IPS-NIHi7 (cell line): Measurements from ENCODE around the gene FADS6.
A peak's percentile ranks its signal among the peaks of the same experiment; 100 is the strongest.
"Not testable (repeated sequence)": the region's sequence is repeated elsewhere in the genome, so short reads cannot be mapped to it uniquely, and the experiment has no call there.

Experiments
- DNase-seq: peaks from one replicate; pipeline ENCODE4 v3.0.0; 2012; ENCODE audit warnings: mixed read lengths; ENCODE audit errors: extremely low spot score

Gene FADS6

DNA sequence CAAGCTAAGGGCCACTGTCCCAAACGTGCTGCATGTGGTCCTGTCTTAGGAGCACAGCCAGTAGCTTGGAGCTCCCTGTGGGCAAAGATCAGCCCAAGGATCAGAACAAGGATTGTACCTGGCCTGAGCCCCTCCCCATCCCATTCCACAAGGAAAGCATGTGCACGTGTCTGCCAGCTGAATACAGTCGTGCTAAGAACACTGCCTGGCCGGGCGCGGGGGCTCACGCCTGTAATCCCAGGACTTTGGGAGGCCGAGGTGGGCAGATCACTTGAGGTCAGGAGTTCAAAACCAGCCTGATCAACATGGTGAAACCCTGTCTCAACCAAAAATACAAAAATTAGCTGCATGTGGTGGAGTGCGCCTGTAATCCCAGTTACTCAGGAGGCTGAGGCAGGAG, 23.4 kb downstream of the FADS6 start:
- not testable (repeated sequence) for DNase-seq

DNA sequence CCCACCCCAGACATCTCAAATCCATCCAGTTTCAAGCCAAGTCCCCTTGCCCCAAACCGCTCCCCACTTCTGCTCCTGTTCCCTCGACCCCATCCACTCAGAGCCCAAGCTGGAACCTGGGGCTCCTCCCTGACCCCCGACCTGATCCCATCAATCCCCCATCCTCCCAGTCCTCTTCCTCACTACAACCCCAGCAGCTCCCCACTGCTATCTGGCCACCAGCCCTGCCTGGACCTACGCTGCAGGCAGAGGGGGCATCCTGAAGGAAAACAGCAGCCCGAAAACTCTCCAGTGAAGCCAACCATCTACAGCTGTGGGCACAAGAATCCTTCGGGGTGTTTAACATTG, 24.6 kb downstream of the FADS6 start:
- no peak for DNase-seq

DNA sequence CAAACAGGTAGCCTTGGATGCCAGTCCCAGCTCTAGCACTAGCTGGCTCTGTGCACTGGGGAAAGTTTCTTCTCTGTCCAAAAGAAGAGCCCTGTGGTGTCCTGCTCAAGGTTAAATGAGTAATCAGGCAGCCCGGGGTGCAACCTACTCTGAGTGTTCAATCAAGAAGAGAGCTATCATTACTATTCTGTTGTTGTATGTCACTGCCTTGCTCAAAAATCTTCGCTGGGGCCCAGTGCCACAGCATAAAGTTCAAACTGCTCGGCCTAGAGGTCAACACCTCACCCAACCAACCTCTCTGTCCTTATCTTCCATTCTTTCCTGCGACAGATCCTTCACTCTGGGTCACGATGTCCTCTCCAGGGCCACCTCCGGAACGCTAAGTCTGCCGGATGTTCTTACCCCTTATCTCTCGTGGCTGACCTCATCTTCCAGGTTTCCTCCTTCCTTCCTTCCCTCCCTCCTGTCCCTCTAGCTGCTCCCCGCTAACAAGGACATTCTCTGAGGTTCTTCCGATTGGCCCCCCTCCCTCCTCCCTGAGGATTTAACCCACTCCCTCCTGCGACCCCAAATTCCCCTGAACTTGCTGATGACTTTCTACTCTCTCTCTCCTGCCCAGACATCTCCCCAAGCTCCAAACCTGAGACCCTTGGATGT, 25.1 kb downstream of the FADS6 start:
- DNase-seq = no peak

DNA sequence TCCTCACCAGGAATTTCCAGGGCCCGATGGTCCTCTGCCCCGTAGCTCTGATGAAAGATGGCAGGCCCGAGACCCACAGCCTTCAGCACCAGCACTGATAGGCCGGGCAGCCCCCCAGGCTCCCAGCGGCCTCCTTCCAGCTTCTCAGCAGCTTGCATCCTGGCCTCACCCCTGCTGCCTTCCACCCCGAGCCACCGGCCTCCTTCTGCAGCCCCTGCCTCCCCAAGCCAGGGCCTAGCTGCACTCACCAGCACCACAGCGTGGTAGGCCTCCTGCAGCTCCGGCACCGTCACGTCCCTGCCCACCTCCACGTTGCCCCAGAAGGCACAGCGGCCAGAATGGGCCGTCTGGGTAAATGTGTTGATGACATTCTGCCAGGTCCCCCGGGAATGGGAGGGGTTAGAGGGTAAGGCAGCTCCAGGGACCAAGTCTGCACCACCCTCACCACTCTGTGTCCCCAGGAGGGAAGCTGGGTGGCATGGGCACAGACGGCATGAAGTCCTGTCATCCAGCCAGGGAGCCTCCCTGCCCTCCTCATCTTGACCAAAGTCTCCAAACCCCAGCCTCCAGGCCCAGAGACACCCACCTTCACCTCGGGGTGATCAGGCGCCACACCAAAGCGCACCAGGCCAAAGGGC, 27.1 kb downstream of the FADS6 start:
- no peak for DNase-seq

DNA sequence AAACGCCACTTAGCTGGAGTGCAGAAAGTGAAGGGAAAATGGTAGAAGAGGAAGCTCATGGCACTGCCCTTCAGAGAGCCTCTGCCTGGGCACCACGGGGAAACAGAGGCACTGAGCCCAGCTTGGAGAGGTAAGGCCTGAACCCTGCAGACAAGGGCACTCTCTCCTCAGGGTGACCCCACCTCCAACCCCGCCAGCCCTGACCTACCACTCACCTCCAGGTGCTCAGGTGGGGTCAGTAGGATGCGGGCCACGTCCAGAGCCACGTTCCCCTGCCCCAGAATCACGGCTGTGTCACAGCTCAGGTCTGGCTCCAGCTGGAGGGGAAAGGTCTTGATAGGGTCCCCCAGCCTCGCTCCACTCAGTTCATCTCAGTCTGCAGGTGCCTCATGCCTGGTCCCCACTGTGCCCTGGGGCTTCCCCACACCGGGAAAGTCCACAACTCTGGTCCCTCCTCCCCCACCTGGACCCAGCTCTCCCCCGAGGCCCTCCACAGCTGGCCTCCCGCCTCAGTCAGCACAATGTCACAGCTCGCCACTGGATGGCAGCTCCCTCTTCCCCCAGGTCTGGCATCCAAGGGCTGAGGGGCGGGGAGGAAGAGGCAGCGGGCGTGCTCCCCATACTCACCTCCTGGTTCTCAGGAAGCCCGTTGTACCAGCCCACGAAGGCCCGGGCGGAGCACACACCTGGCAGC, 27.8 kb downstream of the FADS6 start:
- DNase-seq = no peak

DNA sequence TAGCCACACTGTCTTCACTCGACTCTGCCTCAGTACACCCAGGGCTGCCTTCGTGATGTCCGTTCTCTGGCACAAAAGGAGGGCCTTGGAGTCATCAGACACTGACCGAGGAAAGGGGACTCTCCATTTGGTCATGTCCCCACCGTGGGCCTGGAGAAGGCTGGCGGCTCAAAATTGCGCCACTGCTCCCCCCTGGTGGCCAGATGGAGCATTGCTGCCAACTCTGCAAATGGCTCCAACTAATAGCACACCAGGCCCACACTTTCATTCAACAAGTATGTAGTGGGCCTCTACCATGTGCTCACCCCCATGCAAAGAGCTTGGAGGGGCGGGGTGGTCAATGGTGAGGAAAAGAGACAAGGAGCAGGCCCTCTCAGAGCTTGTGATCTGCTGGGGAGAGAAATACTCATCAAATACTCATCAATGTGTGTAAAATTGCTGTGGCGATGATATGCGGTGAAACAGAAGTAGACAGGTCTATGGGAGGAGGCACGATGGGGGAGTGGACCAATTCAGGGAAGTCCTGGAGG, 28.5 kb downstream of the FADS6 start:
- peak; percentile 75 for DNase-seq

DNA sequence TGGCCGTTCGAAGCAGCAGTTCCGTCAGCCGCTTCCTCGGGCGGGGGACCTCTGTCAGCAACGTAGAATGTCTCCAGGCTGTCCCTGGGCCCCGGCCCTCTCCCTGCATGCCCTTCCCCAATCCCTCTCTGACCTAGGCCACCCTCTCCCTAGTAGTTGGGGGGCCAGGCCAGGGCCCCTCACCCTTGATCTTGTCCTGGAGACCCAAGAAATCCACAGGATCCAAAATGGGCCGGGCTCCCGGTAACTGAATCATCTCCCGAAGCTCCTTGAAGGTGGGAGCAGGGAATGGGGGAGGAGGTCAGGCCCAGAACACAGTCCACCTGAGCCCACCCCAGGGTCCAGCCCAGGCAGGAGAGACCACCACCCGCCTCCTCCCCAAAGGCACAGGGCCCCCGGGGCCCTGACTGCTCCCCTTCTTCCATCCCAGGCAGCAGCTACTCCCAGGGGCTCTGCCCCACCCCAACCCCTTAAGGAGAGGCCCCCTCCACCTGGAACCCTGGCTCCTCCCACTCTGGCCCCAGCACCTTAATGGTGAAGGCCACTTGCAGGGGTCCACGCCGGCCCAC, 29.1 kb downstream of the FADS6 start:
- DNase-seq = no peak

DNA sequence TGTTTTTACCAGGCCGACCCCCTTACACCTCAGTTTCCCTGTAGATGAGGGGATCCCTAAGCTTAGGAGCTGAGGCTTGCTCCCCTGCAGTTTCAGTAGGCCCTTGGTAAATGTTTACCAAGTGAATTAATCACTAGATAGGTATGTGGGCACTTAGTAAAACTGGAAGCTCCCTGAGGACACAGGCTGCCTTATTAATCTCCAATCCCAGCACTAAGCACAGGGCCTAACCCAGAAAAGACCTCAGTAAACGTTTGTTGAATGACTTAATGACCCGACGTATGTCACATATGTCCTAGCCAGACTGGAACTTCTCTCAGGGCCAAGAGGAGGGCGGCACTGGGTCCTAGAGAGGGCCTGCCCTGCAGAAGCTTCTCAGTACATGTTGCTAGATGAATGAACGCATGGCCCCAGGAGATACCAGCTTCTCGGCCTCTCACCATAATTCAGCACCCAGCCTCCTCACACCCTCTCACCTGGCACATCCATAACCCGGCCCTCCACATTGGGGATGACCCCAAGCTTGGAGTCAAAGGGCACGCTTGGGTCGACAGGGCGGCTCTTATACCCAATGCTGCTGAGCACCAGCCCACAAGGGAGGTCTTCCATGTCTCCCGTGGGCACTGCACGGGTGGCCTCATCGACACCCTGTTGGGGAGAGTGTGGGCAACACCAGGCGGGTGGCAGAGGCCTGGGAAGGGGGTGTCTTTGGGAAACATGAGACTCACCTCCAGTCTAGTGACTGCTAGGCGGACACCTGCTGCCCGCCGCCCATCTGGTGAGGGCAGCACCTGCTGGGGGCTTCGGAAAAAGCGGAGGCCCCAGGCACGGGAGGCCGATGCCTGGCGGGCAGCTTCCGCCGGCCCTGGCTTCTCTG, 29.8 kb downstream of the FADS6 start:
- no peak for DNase-seq

DNA sequence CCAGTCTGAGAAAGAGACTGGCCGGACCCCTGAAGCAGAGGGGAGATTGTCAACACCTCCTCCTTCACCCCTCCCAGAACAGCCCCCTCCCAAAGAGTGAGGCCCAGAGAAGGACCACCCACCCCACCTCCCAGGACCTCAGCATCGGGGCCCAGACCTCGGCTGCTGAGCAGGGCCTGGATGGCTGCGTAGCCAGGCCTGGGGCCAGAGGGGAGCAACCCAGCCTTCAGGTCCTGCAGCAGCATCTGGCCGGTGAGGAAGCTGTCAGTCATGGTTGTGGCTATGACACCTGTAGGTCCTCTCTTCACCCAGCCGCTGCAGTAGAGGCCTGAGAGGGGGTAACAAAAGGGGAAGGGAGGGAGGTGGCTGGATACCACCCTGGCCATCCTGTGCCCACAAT, 30.5 kb downstream of the FADS6 start:
- DNase-seq = no peak

DNA sequence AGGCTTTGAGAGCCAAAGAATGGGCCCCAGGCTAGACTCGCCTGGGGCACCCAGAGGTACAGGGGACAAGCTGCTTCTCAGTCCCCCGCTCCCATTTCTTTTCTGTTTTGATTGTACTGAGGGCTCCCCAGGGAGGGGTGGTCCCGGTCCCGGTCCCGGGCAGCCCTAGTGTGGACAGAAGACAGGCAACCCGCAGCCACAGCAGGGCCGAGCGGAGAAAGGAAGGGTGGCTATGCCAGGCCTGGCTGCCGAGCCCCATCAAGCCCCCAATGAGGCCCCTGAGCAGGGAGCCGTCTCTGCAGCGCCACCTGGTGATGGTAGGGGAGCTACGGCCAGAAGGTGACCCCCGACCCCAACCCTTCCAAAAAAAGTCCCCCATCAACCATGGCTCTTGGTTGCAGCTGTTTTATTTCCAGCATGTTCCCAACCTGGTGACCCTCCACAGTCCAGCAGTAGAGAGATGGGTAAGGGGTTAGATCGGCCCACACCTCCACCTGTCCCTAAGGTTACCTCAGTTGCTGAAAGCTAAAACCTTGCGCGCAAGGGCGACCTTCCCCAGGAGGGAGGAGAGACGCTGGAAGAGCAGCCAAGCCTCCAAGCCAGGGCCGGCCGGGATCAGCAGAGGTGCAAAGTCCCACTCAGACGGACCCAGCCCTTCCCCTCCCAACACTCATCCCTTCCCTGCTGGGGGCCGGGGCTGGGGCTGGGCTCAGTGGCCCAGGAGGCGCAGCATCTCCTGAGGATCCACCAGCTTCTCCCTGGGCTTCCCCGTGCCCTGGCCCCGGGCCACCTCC, 31.1 kb downstream of the FADS6 start:
- peak; percentile 86 for DNase-seq

DNA sequence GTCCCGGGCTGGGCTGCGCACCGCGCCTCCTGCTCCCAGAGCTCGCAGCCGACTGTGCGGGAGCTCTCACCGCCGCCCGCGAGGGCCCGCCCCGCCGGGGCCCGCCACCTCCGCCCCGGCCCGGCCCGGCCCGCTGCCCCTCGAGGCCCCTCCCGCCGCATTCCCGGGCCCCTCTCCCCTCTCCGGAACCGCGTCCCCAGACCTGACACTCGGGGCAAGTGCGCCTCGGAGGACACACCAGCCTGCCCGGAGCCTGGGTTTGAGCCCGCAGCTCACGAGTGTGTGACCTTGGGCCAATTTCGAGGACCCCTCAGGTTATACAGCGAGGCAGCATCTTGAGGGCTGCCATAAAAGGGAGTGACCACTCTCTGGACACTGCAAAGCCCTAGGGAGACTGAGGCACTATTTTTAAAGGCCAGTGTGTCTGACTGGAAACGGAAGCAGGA, 31.7 kb downstream of the FADS6 start:
- DNase-seq = no peak

DNA sequence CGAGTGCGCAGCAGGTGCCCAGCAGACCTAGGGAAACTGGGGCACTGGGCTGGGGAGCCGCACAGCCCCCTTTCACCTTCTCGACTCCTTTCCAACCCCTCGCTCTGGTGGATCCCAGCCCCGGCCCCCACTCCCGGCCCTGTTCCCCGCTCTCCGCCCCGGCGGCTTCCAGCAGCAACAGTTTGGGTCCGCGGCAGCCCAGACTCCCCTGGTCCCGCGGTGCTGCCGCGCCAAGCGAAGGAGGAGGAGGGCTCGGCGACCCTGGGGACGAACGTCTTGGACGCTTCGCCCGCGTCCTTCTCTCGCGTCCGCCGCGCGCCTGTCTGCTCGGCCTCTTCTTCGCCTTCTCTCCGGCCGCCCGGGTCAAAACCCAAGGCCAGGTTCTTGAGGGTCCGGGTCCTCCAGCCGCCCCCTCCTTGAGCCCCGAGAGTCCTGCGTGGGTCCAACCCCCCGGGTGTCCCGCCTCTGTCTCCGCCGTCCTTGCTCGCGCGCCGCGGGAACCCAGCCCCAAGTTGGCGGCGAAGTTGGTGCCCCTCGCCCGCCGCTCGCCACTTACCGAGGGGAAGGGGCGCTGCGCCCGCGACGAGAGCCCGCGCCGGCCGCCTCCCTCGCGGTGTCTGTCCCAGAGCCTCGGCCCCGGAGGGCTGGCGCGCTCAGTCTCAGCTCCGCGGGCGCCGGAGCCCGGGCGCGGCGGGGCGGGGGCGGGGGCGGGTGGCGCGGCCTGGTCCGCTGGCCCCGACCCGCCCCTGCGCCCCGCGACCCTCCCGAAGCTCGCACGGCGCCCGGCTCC, 32.4 kb downstream of the FADS6 start:
- no peak for DNase-seq

DNA sequence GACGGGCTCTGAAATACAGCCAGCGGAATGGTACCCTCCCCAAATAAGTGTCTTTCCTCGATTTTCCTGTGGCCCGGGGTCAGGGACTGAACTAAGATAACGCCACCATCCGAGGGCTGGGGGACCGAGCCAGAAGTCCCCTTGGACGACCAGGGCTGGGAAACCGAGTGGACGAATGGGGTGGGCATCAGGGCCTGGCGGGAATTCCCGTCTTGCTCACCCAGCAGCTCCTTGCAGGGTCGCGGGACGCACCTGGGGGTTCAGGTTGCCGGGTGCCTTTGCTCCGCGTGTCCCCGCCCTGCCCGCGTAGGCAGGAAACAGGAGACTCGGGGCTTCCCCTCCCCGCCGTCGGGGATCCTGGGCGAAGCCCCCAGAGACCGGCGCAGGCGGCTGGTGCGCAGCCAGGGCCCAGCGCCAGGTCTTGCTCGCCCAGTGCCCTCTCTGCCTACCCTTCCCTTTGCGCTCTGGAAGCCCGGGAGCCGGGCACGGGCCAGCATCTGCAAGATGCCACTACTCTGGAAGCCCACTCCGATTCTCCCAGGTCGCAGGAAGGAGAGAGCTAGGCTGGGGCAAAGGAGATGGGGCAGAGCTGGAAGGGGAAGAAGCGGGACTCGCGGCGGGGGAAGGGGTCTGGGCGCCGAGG, 33.1 kb downstream of the FADS6 start:
- DNase-seq = no peak

DNA sequence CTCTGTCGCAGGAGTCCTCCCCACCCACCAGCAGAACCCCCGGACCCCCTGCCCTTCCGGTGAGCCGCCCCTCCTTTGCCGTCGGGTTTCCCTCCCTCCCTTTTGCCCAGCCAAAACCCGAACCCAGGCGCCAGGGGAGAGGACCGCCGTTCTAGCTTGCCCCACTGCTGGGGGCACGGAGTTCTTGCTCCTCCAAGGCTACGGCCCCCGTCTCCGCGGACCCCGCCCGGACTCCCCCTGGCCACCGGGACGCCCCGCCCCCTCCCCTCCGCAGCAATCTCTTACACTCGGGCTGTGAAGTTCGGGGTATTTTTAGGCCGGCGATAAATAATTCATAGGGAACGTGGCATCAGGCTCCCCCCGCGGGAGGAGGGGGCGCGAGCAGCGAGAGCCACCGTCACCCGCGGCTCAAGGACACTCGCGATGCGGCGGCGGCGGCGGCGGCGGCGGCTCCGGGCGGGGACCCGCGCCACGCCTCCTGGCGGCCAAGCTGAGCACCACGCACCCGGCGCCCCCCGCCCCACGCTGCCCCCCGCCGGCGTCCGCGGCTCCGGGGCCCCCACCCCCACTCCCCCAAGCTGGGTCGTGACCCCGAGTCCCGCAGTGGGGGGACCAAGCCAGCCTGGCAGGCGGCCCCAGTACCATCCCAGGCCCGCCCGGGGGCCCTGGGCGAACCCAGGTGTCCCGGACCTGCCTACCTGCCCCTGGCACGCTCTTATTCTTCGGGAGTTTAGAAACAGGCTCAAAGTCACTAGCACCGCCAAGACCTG, 33.8 kb downstream of the FADS6 start, which contains the start of gene GRIN2C:
GRIN2C (minus strand) TSS at position 427 of the 770 bp plus-strand sequence. CDS start 4,793 bp downstream, outside the sequence.
- no peak for DNase-seq

DNA sequence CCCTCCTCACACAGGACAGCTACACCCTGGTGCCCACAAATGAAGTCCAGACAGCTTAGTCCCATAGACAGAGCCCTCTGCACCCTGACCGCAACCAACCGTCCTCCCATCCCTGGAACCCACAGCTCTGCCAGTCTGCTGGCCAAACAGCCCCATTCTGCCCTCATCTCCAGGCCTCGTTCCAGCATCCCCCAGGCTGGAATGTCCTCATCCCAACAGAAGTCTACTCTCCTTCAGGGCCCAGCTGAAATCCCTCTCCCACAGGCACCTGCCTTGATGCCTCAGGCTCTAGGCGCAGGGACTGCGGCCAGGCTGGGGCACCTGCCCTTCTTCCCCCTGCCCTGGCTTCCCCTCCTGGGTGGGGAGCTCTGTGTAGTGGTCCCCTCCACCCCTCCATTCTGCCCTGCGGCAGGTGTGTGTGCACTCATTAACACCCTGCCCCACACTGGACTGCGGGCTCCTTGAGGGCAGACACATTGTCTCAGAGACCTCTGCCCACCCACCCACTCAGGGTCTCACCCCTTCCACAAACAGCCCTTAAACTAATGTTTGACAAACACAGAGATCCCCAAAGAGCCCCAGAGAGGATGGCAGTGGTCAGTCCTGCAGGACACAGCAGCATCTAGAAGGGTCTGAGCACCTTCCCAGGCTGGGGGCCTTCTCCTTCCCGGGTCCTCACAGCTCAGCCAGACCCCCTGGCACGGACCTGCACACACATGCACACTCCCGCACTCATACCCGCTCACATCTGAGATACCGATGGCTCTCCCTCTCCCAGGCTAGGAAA, 34.6 kb downstream of the FADS6 start:
- no peak for DNase-seq

DNA sequence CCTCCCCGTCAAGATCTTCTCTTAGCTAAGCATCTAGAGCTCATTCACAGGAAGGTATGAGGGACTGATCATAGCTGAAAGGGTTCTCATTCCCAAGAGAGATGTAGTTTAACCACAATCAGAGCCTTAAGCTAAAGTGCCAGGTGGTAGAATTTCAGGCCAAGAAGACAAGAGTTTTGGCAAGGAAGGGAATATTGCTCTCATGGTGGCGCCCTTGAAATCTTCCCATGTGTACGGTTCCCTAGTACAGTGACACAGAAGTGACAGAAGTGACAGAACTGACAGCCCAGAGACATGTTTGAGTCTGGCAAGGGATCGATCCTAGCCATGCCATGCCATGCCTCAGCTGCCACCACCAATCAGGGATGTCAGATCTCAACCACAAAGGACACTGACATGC, 36.2 kb downstream of the FADS6 start:
- DNase-seq = no peak

DNA sequence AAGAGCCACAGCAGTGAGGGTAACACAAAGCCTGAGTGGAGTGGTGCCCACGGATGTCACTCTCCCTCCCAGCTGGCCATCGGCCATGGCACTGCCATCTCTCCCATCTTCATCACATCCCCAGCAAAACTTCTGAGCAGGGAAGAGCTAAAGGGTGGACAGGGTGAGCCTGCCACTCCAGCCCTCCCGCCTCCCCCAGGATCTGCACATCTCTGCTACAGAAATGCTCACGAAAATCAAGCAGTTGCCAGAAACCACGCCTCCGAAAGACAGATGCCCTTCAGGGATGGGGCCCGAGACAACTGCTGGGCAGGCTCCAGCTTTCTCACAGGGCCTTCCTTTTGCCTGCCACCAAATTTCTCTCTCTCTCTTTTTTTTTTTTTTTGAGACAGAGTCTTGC, 37.3 kb downstream of the FADS6 start:
- no peak for DNase-seq

DNA sequence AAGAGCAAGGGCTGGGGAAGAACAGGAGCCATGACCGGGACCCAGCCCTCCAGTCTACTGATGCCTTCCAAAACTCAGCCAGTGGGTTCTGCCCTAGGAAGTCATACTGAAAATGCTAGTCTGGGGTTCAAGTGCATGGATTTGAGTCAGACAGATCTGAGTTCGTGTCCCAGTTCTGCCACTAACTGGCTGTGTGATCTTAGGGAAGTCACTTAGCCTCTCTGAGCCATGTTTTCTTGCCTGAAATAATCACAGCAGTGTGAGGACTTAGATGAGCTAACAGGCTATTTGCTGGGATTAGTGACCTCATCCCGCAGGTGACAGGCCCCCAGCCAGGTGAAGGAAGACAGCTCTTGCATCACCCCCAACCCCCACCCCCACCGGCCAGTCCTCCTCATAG, 38.1 kb downstream of the FADS6 start:
- DNase-seq = no peak
